Astrocyte (in vitro differentiated cells and primary cell): ENCODE measurements around the gene SLC13A5.

Experiments used
- EZH2 ChIP-seq: IDR thresholded peaks from 2 replicates; pipeline ENCODE4 v1.6.1; 2012; ENCODE audit warnings: mild to moderate bottlenecking, low read length, inconsistent platforms; ENCODE audit not compliant: insufficient read depth
- TF ChIP-seq, protein P1 (sequence below): IDR thresholded peaks from 2 replicates; pipeline ENCODE4 v1.5.1; 2011; ENCODE audit warnings: low read depth, mild to moderate bottlenecking, inconsistent platforms, low read length, moderate library complexity; ENCODE audit not compliant: insufficient read depth

DNA sequence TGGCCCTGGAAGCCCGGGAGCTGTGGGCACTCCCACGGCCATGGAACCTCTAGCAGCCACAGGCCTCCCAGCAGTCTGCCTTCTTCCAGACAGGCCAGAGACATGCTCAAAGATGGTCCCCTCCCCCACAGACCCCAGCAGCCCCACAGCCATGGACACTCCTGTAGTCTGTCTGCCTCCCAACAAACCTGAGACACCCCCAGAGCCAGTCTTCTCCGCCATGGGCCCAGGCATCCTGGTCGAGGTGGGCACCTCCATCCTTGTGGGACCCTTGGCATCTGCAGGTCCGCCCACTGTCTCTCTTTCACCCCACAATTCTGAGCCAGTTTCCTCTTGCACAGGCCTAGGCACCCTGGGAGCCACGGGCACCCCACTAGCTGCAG is 75.7 kb downstream of the SLC13A5 start:
- TF ChIP-seq, protein P1, sequence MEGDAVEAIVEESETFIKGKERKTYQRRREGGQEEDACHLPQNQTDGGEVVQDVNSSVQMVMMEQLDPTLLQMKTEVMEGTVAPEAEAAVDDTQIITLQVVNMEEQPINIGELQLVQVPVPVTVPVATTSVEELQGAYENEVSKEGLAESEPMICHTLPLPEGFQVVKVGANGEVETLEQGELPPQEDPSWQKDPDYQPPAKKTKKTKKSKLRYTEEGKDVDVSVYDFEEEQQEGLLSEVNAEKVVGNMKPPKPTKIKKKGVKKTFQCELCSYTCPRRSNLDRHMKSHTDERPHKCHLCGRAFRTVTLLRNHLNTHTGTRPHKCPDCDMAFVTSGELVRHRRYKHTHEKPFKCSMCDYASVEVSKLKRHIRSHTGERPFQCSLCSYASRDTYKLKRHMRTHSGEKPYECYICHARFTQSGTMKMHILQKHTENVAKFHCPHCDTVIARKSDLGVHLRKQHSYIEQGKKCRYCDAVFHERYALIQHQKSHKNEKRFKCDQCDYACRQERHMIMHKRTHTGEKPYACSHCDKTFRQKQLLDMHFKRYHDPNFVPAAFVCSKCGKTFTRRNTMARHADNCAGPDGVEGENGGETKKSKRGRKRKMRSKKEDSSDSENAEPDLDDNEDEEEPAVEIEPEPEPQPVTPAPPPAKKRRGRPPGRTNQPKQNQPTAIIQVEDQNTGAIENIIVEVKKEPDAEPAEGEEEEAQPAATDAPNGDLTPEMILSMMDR, result no peak
- no peak for TF ChIP-seq EZH2
